Suprapubic skin (tissue), 4 donors: ENCODE measurements around the gene IKBIP. TPM values are rescaled to one million over a fixed set of nuclear protein-coding genes. Genes with fewer than 3 reads are reported as not detected.

Experiments used
- DNase-seq, 2 donors: peaks; one replicate each; pipeline ENCODE4 v3.0.0-alpha.2; 2019; ENCODE audit warnings: low spot score in 2 of 2
- H3K27ac ChIP-seq: fragments of 200-600 bp; sonication (generic); one replicate; pipeline ENCODE4 v1.5.1; 2019
- H3K27me3 ChIP-seq: fragments of 200-600 bp; sonication (generic); one replicate; pipeline ENCODE4 v1.5.1; 2019
- H3K36me3 ChIP-seq: fragments of 200-600 bp; sonication (generic); one replicate; pipeline ENCODE4 v1.5.1; 2019
- H3K4me1 ChIP-seq: fragments of 200-600 bp; sonication (generic); one replicate; pipeline ENCODE4 v1.5.1; 2019
- H3K4me3 ChIP-seq: fragments of 200-600 bp; sonication (generic); one replicate; pipeline ENCODE4 v1.5.1; 2019; ENCODE audit warnings: mild to moderate bottlenecking
- H3K9me3 ChIP-seq: fragments of 200-600 bp; sonication (generic); one replicate; pipeline ENCODE4 v1.5.1; 2019
- EP300 ChIP-seq: sonication (generic); formaldehyde crosslinking; IDR thresholded peaks from one replicate; pipeline ENCODE4 v1.6.1; 2017; ENCODE audit warnings: antibody characterized with exemption
- POLR2A ChIP-seq, 2 donors: fragments of 450-650 bp; IDR thresholded peaks; one replicate each; pipeline ENCODE4 v1.6.1; 2017; ENCODE audit warnings: antibody characterized with exemption in 2 of 2, mild to moderate bottlenecking in 2 of 2, moderate library complexity in 2 of 2
- POLR2AphosphoS5 ChIP-seq, 3 donors: sonication (generic); formaldehyde crosslinking; IDR thresholded peaks; one replicate each; pipeline ENCODE4 v1.6.1; 2017; ENCODE audit warnings: antibody characterized with exemption in 3 of 3
- WGBS: methylation state at CpG from one replicate; pipeline ENCODE4 v1.1.5; 2018; 5-methylcytosine and 5-hydroxymethylcytosine counted together
- total RNA-seq, 4 donors: library from RNA; depleted of rRNA; stranded (reverse); fragments of >200 nt; gene quantifications; one replicate each; pipeline ENCODE4 v1.1.0, GENCODE V29; 2016
- TF ChIP-seq, protein P1 (sequence below), 2 donors: fragments of 200-600 bp in 1 of 2; fragments of 450-650 bp in 1 of 2; sonication (generic) in 1 of 2; IDR thresholded peaks; one replicate each; pipeline ENCODE4 v1.5.1; 2016 to 2019; ENCODE audit warnings: antibody characterized with exemption in 2 of 2, mild to moderate bottlenecking in 1 of 2, moderate library complexity in 1 of 2

The IKBIP gene
- total RNA-seq, 4 donors from 2014 or later: 2.5 to 4.0 (median 3.4) TPM

DNA sequence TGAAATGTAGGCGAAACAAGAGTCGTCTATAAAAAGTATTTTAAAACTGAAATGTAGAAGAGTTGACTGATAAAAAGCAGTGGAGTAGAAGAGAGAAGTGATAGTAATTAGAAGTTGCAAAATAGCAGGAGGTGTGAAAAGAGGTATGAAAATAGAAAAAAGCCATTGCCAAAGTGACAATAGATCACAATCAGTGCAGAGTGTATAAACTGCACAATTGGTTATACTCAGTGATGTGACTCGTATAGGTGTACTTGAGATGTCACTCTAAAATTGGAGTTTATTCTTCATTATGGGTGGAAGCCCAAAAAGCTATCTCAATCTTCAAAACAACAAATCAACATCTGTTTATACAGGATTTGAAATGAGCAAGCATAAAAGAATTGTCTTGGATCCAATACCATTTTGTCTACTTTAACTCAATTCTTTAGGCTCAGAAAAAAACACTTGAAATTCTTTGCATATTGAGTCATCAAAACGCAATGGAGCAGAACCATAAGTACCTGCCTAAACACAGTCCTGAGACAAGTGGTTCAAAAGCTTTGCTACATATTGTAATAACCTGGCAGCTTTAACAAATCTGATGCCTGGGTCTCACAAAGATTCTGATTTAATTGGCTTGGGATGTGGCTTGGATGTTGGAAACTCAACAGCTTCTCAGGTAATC, 8.8 kb downstream of the IKBIP start:
- no peak for DNase-seq
- Histone ChIP-seq H3K4me1 (peaks cover 3% of the 10 kb centered on the region), H3K9me3 (no peaks in the 10 kb centered on the region), H3K36me3 (no peaks in the 10 kb centered on the region), H3K4me3 (no peak overlapping the region), H3K27ac (no peak overlapping the region), H3K27me3 (no peaks in the 10 kb centered on the region)
- WGBS: 69% methylated on average over 4 of the region's 4 CpGs
- TF ChIP-seq EP300: no peak
- no peak for TF ChIP-seq POLR2AphosphoS5 (IDR thresholded peaks at IDR 0.05)
- no peak for TF ChIP-seq POLR2A (IDR thresholded peaks at IDR 0.05)
- TF ChIP-seq, protein P1, sequence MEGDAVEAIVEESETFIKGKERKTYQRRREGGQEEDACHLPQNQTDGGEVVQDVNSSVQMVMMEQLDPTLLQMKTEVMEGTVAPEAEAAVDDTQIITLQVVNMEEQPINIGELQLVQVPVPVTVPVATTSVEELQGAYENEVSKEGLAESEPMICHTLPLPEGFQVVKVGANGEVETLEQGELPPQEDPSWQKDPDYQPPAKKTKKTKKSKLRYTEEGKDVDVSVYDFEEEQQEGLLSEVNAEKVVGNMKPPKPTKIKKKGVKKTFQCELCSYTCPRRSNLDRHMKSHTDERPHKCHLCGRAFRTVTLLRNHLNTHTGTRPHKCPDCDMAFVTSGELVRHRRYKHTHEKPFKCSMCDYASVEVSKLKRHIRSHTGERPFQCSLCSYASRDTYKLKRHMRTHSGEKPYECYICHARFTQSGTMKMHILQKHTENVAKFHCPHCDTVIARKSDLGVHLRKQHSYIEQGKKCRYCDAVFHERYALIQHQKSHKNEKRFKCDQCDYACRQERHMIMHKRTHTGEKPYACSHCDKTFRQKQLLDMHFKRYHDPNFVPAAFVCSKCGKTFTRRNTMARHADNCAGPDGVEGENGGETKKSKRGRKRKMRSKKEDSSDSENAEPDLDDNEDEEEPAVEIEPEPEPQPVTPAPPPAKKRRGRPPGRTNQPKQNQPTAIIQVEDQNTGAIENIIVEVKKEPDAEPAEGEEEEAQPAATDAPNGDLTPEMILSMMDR (IDR thresholded peaks at IDR 0.05): no peak

- TF ChIP-seq POLR2A (IDR thresholded peaks at IDR 0.05): no peak
- no peak for TF ChIP-seq EP300
- TF ChIP-seq, protein P1 (IDR thresholded peaks at IDR 0.05): no peak
- no peak for TF ChIP-seq POLR2AphosphoS5 (IDR thresholded peaks at IDR 0.05)
- Histone ChIP-seq H3K36me3 (no peaks in the 10 kb centered on the region), H3K27ac (no peak overlapping the region), H3K4me1 (no peaks in the 10 kb centered on the region), H3K9me3 (no peaks in the 10 kb centered on the region), H3K27me3 (no peaks in the 10 kb centered on the region), H3K4me3 (no peak overlapping the region)
- 60% methylated on average over 4 of the region's 4 CpGs for WGBS
- DNase-seq: no peak
Measured at GRCh38 chr12:98618952-98619351, 25.6 kb downstream of the IKBIP start.

GRCh38 chr12:98612696-98613334, 31.8 kb downstream of the IKBIP start:
- H3K4me1 ChIP-seq: no peaks in the 10 kb centered on the region
- no peak overlapping the region for H3K27ac ChIP-seq
- H3K27me3 ChIP-seq: no peaks in the 10 kb centered on the region
- no peak for DNase-seq
- H3K9me3 ChIP-seq: no peaks in the 10 kb centered on the region
- H3K36me3 ChIP-seq: no peaks in the 10 kb centered on the region
- WGBS: 76% methylated on average over 5 of the region's 5 CpGs
- TF ChIP-seq, protein P1 (IDR thresholded peaks at IDR 0.05): no peak
- no peak for TF ChIP-seq POLR2AphosphoS5 (IDR thresholded peaks at IDR 0.05)
- no peak for TF ChIP-seq POLR2A (IDR thresholded peaks at IDR 0.05)
- TF ChIP-seq EP300: no peak
- H3K4me3 ChIP-seq: no peak overlapping the region

- 90% methylated on average over 2 of the region's 2 CpGs for WGBS
- TF ChIP-seq POLR2AphosphoS5 (IDR thresholded peaks at IDR 0.05): no peak
- no peak for TF ChIP-seq EP300
- TF ChIP-seq POLR2A (IDR thresholded peaks at IDR 0.05): no peak
- TF ChIP-seq, protein P1 (IDR thresholded peaks at IDR 0.05): no peak
- no peak overlapping the region for H3K4me3 ChIP-seq
- no peaks in the 10 kb centered on the region for H3K4me1 ChIP-seq
- no peaks in the 10 kb centered on the region for H3K9me3 ChIP-seq
- H3K27ac ChIP-seq: no peak overlapping the region
- no peaks in the 10 kb centered on the region for H3K36me3 ChIP-seq
- DNase-seq: no peak
- H3K27me3 ChIP-seq: no peaks in the 10 kb centered on the region
Measured at GRCh38 chr12:98610596-98610995, 34.0 kb downstream of the IKBIP start.

DNA sequence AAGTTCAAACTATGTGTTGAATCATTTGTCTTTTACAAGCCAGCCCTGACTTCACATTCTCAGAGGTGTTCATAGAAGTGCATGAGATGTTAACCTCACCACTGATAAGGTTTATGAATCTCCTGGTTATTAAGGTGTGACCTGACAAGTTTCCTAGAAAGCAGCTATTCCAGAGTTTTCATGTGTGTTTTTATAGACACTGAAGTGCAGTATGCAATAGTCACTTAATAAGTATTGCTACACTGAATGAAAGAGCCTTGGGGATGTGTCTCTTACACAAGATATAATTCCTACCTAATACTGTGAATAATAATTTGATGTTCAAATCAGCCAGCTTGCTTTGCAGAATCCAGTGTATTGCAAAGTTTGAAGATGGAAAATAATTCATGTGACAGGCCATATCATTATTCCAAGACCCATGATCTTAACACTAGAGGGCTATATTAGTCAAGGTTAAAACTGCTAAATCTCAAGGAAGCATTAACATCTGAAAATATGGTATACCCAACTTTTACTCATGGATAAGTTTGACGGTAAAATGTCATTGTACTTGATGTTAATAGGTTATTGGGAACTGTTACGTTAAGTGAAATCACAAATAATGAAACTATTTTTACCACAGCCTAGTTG, 38.1 kb downstream of the IKBIP start:
- TF ChIP-seq POLR2AphosphoS5 (IDR thresholded peaks at IDR 0.05) (no peak), EP300 (no peak), POLR2A (IDR thresholded peaks at IDR 0.05) (no peak)
- TF ChIP-seq, protein P1 (IDR thresholded peaks at IDR 0.05): no peak
- DNase-seq: no peak
- WGBS: 75% methylated on average over 2 of the region's 2 CpGs
- Histone ChIP-seq H3K27ac (no peak overlapping the region), H3K9me3 (no peaks in the 10 kb centered on the region), H3K27me3 (no peaks in the 10 kb centered on the region), H3K4me3 (no peak overlapping the region), H3K36me3 (peaks cover 33% of the 10 kb centered on the region), H3K4me1 (no peaks in the 10 kb centered on the region)
